SU-DHL-6 (cell line): ENCODE measurements around the gene PTPRG.

Source experiments
- H2AFZ ChIP-seq: fragments of 200-600 bp; sonication (generic); 2 replicates; pipeline ENCODE4 v1.6.1; 2014; ENCODE audit warnings: low read depth, mild to moderate bottlenecking, moderate library complexity, mixed read lengths, antibody characterized with exemption, low read length; ENCODE audit not compliant: severe bottlenecking
- H3F3A ChIP-seq: fragments of 200-600 bp; shearing (Covaris generic); 2 replicates; pipeline ENCODE4 v1.6.0; 2016; ENCODE audit warnings: antibody characterized with exemption, mild to moderate bottlenecking; ENCODE audit not compliant: insufficient read depth
- H3K27ac ChIP-seq: fragments of 200-600 bp; sonication (generic); 2 replicates; pipeline ENCODE4 v1.5.1; 2016; ENCODE audit warnings: low read depth, mild to moderate bottlenecking, low read length, moderate library complexity, mixed read lengths
- H3K27me3 ChIP-seq: fragments of 200-600 bp; sonication (generic), shearing (Covaris generic); 2 replicates; pipeline ENCODE4 v1.6.0; 2014; ENCODE audit warnings: mild to moderate bottlenecking, low read length
- H3K36me3 ChIP-seq: fragments of 200-600 bp; sonication (generic); 2 replicates; pipeline ENCODE4 v1.6.1; 2014; ENCODE audit warnings: mild to moderate bottlenecking, low read length, mixed read lengths
- H3K4me2 ChIP-seq: fragments of 300-600, 200-600 bp; shearing (Covaris generic), sonication (generic); 2 replicates; pipeline ENCODE4 v1.6.0; 2014; ENCODE audit warnings: low read length, low read depth, mild to moderate bottlenecking; ENCODE audit not compliant: poor library complexity, severe bottlenecking
- H3K4me3 ChIP-seq: fragments of 200-600 bp; sonication (generic); 2 replicates; pipeline ENCODE4 v1.5.1; 2014; ENCODE audit warnings: antibody characterized with exemption, low read length, mild to moderate bottlenecking, mixed read lengths; ENCODE audit not compliant: insufficient read depth, poor library complexity, severe bottlenecking
- H3K79me2 ChIP-seq: fragments of 200-600 bp; sonication (generic); 2 replicates; pipeline ENCODE4 v1.6.1; 2014; ENCODE audit warnings: mild to moderate bottlenecking, low read length, moderate library complexity; ENCODE audit not compliant: insufficient read depth
- H3K9ac ChIP-seq: fragments of 200-600 bp; sonication (generic); 2 replicates; pipeline ENCODE4 v1.7.0; 2014; ENCODE audit warnings: mild to moderate bottlenecking, low read length
- H3K9me2 ChIP-seq: fragments of 200-600 bp; sonication (generic); replicated peaks from 2 replicates; pipeline ENCODE4 v1.6.1; 2014; ENCODE audit warnings: low read length; ENCODE audit not compliant: insufficient read depth
- H3K9me3 ChIP-seq: fragments of 200-600 bp; sonication (generic); 2 replicates; pipeline ENCODE4 v1.6.1; 2014; ENCODE audit warnings: low read length, mixed read lengths; ENCODE audit not compliant: insufficient read depth
- H4K20me1 ChIP-seq: fragments of 200-600 bp; sonication (generic); 2 replicates; pipeline ENCODE4 v1.6.1; 2014; ENCODE audit warnings: low read depth, mild to moderate bottlenecking, antibody characterized with exemption, low read length, moderate library complexity, mixed read lengths
- EZH2phosphoT487 ChIP-seq: fragments of 200-600 bp; sonication (generic), shearing (Covaris generic); conservative IDR thresholded peaks from 2 replicates; pipeline ENCODE4 v1.6.1; 2018; ENCODE audit warnings: mild to moderate bottlenecking, antibody characterized with exemption, low read length, moderate library complexity, mixed read lengths
- TF ChIP-seq, protein P1 (sequence below): fragments of 200-600 bp; sonication (generic); IDR thresholded peaks from one replicate; pipeline ENCODE4 v1.5.1; 2017; ENCODE audit warnings: antibody characterized with exemption, mild to moderate bottlenecking, low read length, moderate library complexity; ENCODE audit not compliant: insufficient read depth, poor library complexity, severe bottlenecking

PTPRG gene

DNA sequence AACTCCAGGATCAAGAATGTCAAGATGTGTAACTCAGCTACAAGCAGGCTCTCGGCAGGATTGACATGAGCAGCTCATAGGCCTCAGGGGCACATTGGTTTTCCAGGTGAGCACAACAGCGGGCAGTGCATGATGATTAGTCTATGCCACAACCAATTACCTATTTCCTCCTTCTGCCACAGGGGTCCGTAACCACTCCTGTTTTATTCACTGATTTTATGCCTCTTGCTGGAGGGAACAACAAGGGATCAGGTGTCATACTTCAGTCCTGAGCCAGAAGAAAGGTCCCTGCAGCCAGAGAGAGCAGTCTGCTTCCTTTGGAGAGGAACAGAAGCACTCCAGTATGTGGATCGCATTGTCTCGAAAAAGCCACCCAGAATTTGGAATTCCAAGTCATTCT, 35.1 kb upstream of the PTPRG start:
- Histone ChIP-seq H3K27me3 (no peaks in the 10 kb centered on the region), H3K27ac (no peak overlapping the region), H3K4me3 (no peak overlapping the region), H3F3A (no peaks in the 10 kb centered on the region), H4K20me1 (no peaks in the 10 kb centered on the region), H3K9ac (no peak overlapping the region), H3K9me3 (no peaks in the 10 kb centered on the region), H3K9me2 (no peaks in the 10 kb centered on the region), H3K36me3 (no peaks in the 10 kb centered on the region), H3K4me2 (no peak overlapping the region), H3K79me2 (no peaks in the 10 kb centered on the region), H2AFZ (no peak overlapping the region)
- TF ChIP-seq, protein P1, sequence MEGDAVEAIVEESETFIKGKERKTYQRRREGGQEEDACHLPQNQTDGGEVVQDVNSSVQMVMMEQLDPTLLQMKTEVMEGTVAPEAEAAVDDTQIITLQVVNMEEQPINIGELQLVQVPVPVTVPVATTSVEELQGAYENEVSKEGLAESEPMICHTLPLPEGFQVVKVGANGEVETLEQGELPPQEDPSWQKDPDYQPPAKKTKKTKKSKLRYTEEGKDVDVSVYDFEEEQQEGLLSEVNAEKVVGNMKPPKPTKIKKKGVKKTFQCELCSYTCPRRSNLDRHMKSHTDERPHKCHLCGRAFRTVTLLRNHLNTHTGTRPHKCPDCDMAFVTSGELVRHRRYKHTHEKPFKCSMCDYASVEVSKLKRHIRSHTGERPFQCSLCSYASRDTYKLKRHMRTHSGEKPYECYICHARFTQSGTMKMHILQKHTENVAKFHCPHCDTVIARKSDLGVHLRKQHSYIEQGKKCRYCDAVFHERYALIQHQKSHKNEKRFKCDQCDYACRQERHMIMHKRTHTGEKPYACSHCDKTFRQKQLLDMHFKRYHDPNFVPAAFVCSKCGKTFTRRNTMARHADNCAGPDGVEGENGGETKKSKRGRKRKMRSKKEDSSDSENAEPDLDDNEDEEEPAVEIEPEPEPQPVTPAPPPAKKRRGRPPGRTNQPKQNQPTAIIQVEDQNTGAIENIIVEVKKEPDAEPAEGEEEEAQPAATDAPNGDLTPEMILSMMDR: no peak

- no peaks in the 10 kb centered on the region for H3K27me3 ChIP-seq
- no peak overlapping the region for H3K4me2 ChIP-seq
- no peak overlapping the region for H2AFZ ChIP-seq
- no peak overlapping the region for H3K9ac ChIP-seq
- H3K9me3 ChIP-seq: no peaks in the 10 kb centered on the region
- H4K20me1 ChIP-seq: no peaks in the 10 kb centered on the region
- H3K79me2 ChIP-seq: no peaks in the 10 kb centered on the region
- H3K4me3 ChIP-seq: no peak overlapping the region
- no peaks in the 10 kb centered on the region for H3K9me2 ChIP-seq
- H3K27ac ChIP-seq: no peak overlapping the region
- TF ChIP-seq, protein P1: no peak
- H3K36me3 ChIP-seq: no peaks in the 10 kb centered on the region
- H3F3A ChIP-seq: no peaks in the 10 kb centered on the region
These were observed 34.4 kb upstream of the PTPRG start for GRCh38 chr3:61527011-61527410.

GRCh38 chr3:61530355-61530754, 31.0 kb upstream of the PTPRG start:
- H3K27ac ChIP-seq: no peak overlapping the region
- H3K9me2 ChIP-seq: no peaks in the 10 kb centered on the region
- no peaks in the 10 kb centered on the region for H4K20me1 ChIP-seq
- H3F3A ChIP-seq: no peaks in the 10 kb centered on the region
- TF ChIP-seq EZH2phosphoT487: no peak
- TF ChIP-seq, protein P1: peak; percentile 49
- H2AFZ ChIP-seq: no peak overlapping the region
- no peak overlapping the region for H3K4me3 ChIP-seq
- H3K4me2 ChIP-seq: no peak overlapping the region
- no peaks in the 10 kb centered on the region for H3K79me2 ChIP-seq
- no peak overlapping the region for H3K9ac ChIP-seq
- no peaks in the 10 kb centered on the region for H3K27me3 ChIP-seq
- H3K36me3 ChIP-seq: no peaks in the 10 kb centered on the region
- no peaks in the 10 kb centered on the region for H3K9me3 ChIP-seq

- Histone ChIP-seq H3K27ac (no peak overlapping the region), H3K4me3 (no peak overlapping the region), H3F3A (no peaks in the 10 kb centered on the region), H3K27me3 (no peaks in the 10 kb centered on the region), H2AFZ (no peak overlapping the region), H3K9me2 (no peaks in the 10 kb centered on the region), H3K79me2 (no peaks in the 10 kb centered on the region), H3K4me2 (no peak overlapping the region), H4K20me1 (no peaks in the 10 kb centered on the region), H3K9ac (no peak overlapping the region), H3K9me3 (no peaks in the 10 kb centered on the region), H3K36me3 (no peaks in the 10 kb centered on the region)
- TF ChIP-seq EZH2phosphoT487: no peak
- TF ChIP-seq, protein P1: no peak
These were observed 29.8 kb upstream of the PTPRG start for GRCh38 chr3:61531528-61531927.
